NT2/D1 (cell line): ENCODE measurements around the gene CLEC16A.

Experiments used
- DNase-seq: peaks from one replicate; pipeline ENCODE4 v3.0.0-alpha.2; 2011; ENCODE audit warnings: low read depth, low spot score
- H3K27me3 ChIP-seq: 2 replicates; pipeline ENCODE4 v1.6.0; 2011; ENCODE audit warnings: mild to moderate bottlenecking; ENCODE audit not compliant: insufficient read length, insufficient read depth
- H3K36me3 ChIP-seq: 2 replicates; pipeline ENCODE4 v1.6.1; 2011; ENCODE audit warnings: mild to moderate bottlenecking, low read length, mixed read lengths; ENCODE audit not compliant: insufficient read depth, insufficient read length
- H3K4me1 ChIP-seq: 2 replicates; pipeline ENCODE4 v1.5.1; 2011; ENCODE audit not compliant: insufficient read depth, insufficient read length
- H3K4me3 ChIP-seq: 2 replicates; pipeline ENCODE4 v1.5.1; 2011; ENCODE audit warnings: low read depth; ENCODE audit not compliant: insufficient read length
- H3K9ac ChIP-seq: 2 replicates; pipeline ENCODE4 v1.6.0; 2011; ENCODE audit warnings: low read depth; ENCODE audit not compliant: insufficient read length
- H3K9me3 ChIP-seq: 2 replicates; pipeline ENCODE4 v1.5.1; 2011; ENCODE audit warnings: mild to moderate bottlenecking, low read length; ENCODE audit not compliant: insufficient read depth
- SUZ12 ChIP-seq: IDR thresholded peaks from 2 replicates; pipeline ENCODE4 v1.6.1; 2011; ENCODE audit not compliant: insufficient read length, insufficient read depth; ENCODE audit errors: extremely low read depth
- YY1 ChIP-seq: IDR thresholded peaks from 2 replicates; pipeline ENCODE4 v1.6.1; 2011; ENCODE audit not compliant: insufficient read length, insufficient read depth
- ZNF274 ChIP-seq: IDR thresholded peaks from 2 replicates; pipeline ENCODE4 v1.6.1; 2011; ENCODE audit warnings: mild to moderate bottlenecking, low read depth, low read length

Gene CLEC16A

DNA sequence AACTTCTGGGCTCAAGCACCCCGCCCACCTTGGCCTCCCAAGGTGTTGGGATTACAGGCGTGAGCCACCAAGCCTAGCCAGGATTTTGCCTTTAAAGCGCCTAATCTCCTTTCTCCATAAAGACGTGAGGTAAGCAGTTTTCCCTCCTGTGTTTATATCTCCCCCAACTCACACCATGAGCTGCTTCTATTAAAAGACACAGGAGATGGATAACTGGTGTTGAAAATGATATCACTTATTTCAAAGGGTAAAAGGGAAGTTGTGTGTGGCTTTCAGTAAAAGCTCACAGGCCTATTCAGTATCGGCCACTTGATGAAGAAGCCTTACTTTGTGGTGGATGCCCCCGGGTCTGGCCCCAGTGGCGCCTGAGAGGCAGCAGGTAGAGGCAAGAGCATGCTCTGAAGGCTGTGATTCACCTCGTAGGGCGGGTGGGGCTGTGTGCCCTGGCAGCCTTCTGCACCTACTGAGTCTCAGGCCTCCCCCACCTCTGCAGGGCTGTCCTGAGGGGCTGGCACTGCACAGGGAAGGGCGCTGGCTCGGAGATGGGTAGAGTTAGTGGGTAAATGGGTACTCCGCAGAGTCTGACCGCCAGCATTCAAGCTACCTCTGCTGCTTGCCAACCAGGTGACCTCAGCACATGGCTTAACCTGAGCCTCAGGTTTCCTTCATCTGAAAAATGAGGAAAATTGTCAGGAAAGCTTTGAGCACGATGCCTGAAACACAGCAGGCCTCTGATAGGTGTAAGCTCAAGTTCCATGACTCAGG lies 146.8 kb downstream of the CLEC16A start:
- peaks cover 19% of the 10 kb centered on the region for H3K4me1 ChIP-seq
- DNase-seq = no peak
- peaks cover 5% of the 10 kb centered on the region for H3K36me3 ChIP-seq
- H3K4me3 ChIP-seq = no peak overlapping the region
- H3K9me3 ChIP-seq = no peaks in the 10 kb centered on the region
- no peak for TF ChIP-seq YY1
- no peak for TF ChIP-seq ZNF274
- TF ChIP-seq SUZ12 = no peak
- H3K9ac ChIP-seq = no peak overlapping the region
- no peaks in the 10 kb centered on the region for H3K27me3 ChIP-seq

DNA sequence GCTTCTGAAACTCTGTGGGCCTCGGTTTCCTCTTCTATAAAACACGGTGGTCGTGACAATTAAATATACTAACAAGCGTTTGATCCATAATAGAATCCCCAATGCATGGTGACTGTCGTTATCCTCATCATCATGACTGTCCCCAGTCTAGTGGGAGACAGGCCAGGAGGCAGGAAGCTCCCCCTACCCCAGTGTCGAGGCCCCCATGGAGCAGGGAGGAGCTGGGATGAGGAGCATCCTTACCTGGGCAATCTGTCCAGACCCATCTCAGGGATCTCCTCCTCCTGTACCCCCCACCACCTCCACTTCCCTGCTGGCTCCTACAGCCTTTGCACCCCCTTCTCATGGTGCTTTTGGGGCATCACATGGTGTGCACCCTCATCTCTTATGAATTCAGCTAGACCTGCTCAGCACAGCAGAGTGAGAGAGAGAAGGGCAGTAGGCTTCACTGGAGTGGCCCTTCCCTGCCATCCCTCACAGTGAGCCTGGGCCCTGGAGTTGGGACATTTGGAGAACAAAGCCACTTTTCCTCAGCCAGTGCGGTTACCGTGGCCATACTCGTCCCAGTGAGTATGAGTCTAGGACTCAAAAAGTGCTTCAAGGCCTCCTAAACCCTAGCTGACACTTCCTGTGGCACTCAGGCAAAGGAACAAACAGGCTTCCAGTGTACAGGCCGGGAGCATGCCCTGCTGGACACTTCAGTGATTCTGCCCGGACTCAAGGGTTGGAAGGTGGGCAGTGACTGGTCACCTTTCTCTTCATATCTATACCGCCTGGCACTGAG lies 148.6 kb downstream of the CLEC16A start:
- H3K4me1 ChIP-seq = peaks cover 20% of the 10 kb centered on the region
- H3K9ac ChIP-seq = no peak overlapping the region
- no peaks in the 10 kb centered on the region for H3K27me3 ChIP-seq
- no peaks in the 10 kb centered on the region for H3K9me3 ChIP-seq
- no peak overlapping the region for H3K4me3 ChIP-seq
- no peak for DNase-seq
- TF ChIP-seq SUZ12 = no peak
- no peak for TF ChIP-seq YY1
- TF ChIP-seq ZNF274 = no peak
- peaks cover 8% of the 10 kb centered on the region for H3K36me3 ChIP-seq

DNA sequence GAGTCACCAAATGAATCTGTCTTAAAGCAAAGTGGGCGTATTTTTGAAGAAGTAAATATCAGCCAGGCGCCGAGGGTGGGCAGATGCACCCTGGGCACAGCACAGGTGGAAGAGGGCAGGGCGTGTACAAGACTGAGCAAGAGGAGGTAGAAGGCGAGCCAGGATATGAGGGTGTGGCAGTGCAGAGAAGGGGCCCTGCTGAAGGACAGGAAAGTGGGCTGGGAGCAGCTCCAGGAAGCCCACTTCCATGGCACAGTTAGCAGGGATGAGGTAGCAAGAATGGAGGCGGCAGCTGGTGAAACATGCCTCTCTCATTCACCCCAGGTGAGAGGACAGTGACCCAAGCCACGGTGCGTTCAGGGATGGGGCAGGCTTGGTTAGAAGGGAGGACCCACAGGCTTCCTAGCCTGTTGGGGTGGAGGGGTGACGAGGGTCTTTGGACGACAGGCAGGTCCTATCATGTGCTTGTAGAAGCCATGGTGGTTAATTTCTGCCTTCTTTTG lies 149.3 kb downstream of the CLEC16A start:
- no peaks in the 10 kb centered on the region for H3K9me3 ChIP-seq
- no peaks in the 10 kb centered on the region for H3K27me3 ChIP-seq
- TF ChIP-seq YY1 (no peak), SUZ12 (no peak), ZNF274 (no peak)
- DNase-seq = no peak
- H3K9ac ChIP-seq = no peak overlapping the region
- peaks cover 14% of the 10 kb centered on the region for H3K4me1 ChIP-seq
- H3K4me3 ChIP-seq = no peak overlapping the region
- peaks cover 13% of the 10 kb centered on the region for H3K36me3 ChIP-seq

DNA sequence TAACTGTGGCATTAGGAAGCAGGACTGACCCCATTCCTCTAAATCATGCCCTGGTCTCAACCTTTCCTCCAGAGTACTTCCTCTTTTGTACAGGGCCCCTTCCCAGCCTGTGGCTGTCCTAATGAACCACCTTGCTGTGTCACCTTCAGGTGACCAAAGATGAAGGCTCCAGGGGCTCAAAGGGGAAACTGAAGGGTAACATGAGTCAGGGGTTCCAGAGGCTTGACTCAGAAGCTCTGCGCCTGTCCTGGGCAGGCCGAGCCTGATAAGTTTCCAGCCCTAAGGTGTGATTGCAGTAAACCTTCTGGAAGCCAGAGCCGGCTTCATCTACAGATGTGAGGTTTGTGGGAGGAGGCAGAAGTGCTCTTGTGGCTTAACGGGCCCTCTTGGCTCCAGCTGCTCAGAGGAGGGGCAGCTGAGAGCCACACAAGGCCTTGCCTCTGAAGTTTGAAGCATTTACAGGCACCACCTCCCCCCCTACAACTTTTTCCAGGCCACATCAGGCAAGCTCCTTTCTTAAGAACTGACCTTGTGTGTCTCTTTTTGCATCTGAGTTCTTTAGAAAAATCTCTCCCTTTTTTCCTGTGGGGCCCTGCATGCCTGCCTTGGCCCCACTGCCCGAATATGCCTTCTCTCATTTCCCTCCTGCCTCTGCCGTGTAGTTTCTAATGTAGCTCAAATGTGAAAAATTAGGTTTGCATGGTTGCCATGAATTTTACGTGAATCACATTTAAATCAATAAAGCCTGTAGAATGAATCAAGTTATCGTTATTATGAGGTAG lies 149.9 kb downstream of the CLEC16A start:
- TF ChIP-seq ZNF274 = no peak
- TF ChIP-seq YY1 = no peak
- no peak for TF ChIP-seq SUZ12
- H3K36me3 ChIP-seq = peaks cover 18% of the 10 kb centered on the region
- H3K4me3 ChIP-seq = no peak overlapping the region
- H3K27me3 ChIP-seq = no peaks in the 10 kb centered on the region
- H3K9me3 ChIP-seq = no peaks in the 10 kb centered on the region
- H3K9ac ChIP-seq = no peak overlapping the region
- DNase-seq = no peak
- peaks cover 12% of the 10 kb centered on the region for H3K4me1 ChIP-seq

DNA sequence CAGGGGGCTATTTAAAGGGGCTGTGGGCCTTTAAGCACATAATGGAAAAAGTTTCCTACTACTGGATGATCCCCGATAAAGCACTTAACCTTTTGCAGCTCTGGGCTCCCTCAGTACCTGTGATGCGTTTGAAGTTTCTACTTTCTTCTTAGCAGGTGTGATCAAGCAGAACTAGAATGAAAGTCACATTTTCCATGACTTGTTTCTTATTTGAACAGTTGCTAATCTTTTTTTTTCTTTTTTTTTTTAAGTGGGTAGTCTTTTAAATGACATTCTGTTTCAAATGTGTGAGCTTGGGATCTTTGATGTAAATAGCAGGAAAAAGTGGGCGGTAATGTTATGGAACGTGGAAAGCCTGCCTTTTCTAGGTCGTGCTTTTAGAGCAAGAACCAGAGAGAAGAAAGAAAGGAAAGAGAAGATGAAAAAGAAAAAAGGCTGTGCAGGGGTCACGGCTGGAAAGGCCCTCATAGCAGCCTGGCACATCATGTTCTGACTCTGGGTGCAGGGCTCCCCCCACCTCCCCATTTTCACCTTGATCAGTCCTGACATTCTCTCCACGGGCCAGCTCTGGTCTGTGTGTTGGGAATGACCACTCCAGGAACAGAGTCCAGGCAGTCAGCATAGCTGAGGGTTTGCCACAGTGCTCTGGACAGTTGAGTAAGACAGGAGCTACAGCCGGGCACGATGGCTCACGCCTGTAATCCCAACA lies 150.6 kb downstream of the CLEC16A start:
- TF ChIP-seq SUZ12 (no peak), YY1 (no peak), ZNF274 (no peak)
- H3K36me3 ChIP-seq = peaks cover 18% of the 10 kb centered on the region
- no peak for DNase-seq
- H3K4me1 ChIP-seq = peaks cover 13% of the 10 kb centered on the region
- no peak overlapping the region for H3K4me3 ChIP-seq
- H3K9me3 ChIP-seq = no peaks in the 10 kb centered on the region
- no peak overlapping the region for H3K9ac ChIP-seq
- no peaks in the 10 kb centered on the region for H3K27me3 ChIP-seq

DNA sequence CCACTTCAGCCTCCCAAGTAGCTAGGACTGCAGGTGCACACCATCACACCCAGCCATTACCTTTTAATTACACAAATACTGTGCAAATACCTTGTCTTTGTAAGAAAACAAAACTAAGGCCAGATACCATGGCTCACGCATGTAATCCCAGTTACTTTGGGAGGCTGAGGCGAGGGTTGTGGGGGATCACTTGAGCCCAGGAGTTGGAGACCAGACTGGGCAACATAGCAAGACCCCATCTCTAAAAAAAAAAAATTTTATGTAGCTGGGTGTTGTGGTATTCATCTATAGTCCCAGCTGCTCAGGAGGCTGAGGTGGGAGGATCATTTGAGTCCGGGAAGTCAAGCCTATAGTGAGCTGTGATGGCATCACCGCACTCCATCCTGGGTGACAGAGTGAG lies 151.6 kb downstream of the CLEC16A start:
- Histone ChIP-seq H3K36me3 (peaks cover 18% of the 10 kb centered on the region), H3K4me1 (peaks cover 11% of the 10 kb centered on the region), H3K9me3 (no peaks in the 10 kb centered on the region), H3K27me3 (no peaks in the 10 kb centered on the region), H3K9ac (no peak overlapping the region), H3K4me3 (no peak overlapping the region)
- TF ChIP-seq SUZ12 (no peak), YY1 (no peak), ZNF274 (no peak)
- DNase-seq = no peak
